HG02610 (cell line): Measurements from ENCODE around the gene OGDH.

Source experiments
- ATAC-seq: cut with Tn5 transposase; IDR thresholded peaks from one replicate; pipeline ENCODE4 v1.9.1; 2021; ENCODE audit warnings: mild to moderate bottlenecking, moderate library complexity; ENCODE audit not compliant: unreplicated experiment

OGDH gene

DNA sequence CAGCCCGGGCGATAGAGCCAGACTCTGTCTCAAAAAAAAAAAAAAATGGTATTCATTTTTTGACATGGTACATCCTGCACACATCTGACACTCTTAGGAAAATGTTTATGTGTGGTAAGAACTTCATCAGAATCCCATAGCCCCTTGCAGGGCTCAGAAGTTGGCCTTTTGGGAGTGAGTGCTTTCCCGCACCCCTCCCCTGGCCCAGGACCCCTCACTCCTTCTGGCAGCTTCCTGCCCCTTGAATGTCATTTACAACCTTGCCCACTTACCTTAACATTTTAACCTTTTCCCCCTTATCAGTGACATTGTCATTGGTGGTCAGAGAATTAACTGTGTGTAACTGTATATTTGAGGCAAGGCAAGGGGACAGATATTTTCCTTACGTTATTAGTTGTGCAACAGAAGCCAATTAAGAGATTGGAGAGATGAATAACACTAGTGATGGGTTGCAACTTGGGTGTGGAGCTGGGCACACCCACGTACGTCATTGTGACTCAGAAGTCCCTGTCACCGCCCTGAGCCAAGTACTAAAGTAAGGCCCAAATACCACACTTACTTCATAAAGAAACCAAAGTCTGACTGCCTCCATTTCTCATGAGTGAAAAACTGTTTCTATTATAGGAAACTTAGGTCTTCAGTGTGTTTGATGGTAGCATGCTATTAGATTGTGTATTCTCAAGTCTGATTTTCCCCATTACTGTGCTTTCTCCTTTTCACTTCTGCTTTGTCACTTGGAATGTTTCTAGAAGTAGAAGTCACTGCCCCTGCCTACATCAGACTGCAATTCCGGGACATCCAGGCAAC lies 31.6 kb downstream of the OGDH start:
- peak; percentile 57 for ATAC-seq

- peak; percentile 71 for ATAC-seq
Observed at GRCh38 chr7:44638611-44639557, 32.5 kb downstream of the OGDH start.

- ATAC-seq, result no peak
Observed at GRCh38 chr7:44639671-44640321, 33.4 kb downstream of the OGDH start.

DNA sequence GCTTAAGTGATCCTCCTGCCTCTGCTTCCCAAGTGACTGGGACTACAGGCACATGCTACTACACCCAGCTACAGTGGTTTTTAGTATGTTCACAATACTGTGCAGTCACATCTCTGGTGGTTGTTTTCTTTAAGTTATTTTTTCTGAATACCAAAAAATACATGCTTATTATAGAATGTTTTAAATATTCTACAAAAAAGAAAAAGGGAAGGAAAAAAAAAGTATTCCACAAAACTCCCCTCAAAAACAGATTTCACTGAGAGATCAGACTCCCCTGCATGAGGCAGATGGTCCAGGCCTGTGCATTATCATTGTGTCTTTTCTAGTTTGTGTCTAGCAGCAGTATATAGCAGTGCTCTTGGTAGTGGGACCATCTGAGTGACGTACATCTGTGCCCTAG lies 36.8 kb downstream of the OGDH start:
- ATAC-seq, result no peak

GRCh38 chr7:44645254-44645653 lies 38.8 kb downstream of the OGDH start:
- ATAC-seq, result no peak

GRCh38 chr7:44645696-44646095 lies 39.3 kb downstream of the OGDH start:
- no peak for ATAC-seq

- no peak for ATAC-seq
Observed at GRCh38 chr7:44646176-44646920, 39.9 kb downstream of the OGDH start.

- no peak for ATAC-seq
Observed at GRCh38 chr7:44646921-44647636, 40.7 kb downstream of the OGDH start.

DNA sequence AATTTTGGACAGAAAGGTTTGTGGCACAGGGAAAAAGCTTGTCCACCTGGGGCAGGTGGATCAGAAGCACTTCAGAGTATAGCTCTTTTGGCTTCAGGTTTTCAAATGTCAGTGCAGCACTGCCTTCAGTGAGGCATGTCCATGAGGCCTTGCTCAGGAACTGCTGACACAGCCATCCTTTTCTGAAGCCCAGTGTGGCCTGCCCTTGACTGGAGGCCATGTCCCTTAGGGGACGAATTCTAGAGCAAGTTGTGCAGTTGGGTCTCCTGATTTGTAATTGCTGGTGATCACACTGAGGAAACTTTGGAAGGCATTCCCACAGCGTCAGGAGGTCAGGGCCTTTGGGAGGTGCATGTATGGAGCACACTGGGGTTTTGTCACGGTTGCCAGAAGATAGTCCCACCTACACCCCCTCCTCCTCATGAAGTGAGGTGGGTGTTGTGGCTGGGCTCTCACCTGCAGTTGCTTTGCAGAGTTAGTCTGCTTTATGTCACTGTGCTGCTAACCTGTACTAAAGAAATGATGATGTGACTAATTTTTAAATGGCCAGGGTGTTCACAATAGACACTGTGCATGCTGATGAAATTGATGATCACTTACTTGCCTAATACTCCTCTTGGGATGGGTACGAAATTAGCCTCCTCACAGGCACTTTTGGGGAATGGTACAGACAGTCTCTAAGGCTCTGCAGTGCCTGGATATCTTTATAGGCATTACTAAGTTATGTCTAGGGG lies 41.7 kb downstream of the OGDH start:
- no peak for ATAC-seq

- no peak for ATAC-seq
Observed at GRCh38 chr7:44650242-44650641, 43.8 kb downstream of the OGDH start.

- ATAC-seq, result no peak
Observed at GRCh38 chr7:44650772-44651171, 44.3 kb downstream of the OGDH start.

- ATAC-seq, result no peak
Observed at GRCh38 chr7:44652535-44652934, 46.1 kb downstream of the OGDH start.

GRCh38 chr7:44654255-44654796 lies 47.9 kb downstream of the OGDH start:
- no peak for ATAC-seq

- ATAC-seq, result no peak
Observed at GRCh38 chr7:44655341-44655740, 48.9 kb downstream of the OGDH start.

DNA sequence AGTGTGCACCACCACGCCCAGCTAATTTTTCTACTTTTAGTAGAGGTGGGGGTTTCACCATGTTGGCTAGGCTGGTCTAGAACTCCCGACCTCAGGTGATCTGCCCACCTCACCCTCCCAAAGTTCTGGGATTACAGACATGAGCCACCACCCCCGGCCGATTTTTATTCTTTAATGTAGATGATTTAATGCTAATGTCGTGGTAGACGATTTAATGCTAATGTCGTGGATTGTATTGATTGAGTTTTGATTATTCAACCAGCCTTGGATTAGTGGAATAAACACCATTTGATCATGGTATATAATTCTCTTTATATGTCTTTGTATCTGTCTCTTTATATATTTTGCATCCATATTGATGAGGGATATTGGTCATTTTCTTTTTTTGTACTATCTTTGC lies 52.6 kb downstream of the OGDH start:
- ATAC-seq, result no peak

GRCh38 chr7:44661233-44661632 lies 54.8 kb downstream of the OGDH start:
- no peak for ATAC-seq

DNA sequence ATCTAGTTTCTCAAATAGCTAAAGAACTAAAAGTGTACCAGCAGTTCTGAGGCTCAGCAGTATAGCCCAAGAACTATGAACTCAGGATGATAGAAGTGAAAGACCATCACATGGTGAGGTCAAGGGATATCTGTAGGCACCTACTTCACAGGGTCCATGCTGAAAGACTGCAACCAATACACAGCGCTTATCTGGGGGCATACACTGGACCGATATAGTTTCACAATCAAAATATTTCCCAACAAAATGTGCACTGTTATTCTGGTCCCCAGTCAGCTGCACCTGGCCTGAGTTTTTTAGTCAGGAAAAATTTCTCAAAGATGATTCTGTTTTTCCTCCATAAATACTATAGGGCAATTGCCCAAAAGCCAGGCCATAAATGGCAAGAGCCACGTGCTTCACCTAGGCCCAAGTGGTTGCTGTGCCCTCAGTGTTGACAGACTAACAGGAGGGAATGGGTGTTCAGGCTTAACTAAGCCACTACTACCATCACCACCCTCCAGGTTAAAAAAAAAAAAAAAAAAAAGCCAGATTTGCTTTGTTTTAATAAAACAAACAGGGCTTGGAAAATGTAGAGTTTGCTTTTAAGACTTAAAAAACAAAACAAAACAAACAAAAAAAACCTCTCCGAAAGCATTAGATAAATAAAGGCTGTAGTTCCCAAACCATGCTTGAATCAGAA lies 58.5 kb downstream of the OGDH start:
- ATAC-seq, result no peak

- ATAC-seq, result no peak
Observed at GRCh38 chr7:44665531-44666213, 59.2 kb downstream of the OGDH start.
